Keratinocyte (primary cell): ENCODE measurements around the gene CALHM6.

Experiments
- CTCF ChIP-seq, 3 experiments: IDR thresholded peaks in 1 of 3; conservative IDR thresholded peaks in 1 of 3; optimal IDR thresholded peaks in 1 of 3; 2 replicates in 2 of 3; 3 replicates in 1 of 3; pipeline versions ENCODE3 to v1.5.1; 2011; ENCODE audit warnings: low read length in 3 of 3, mild to moderate bottlenecking in 3 of 3, moderate library complexity in 2 of 3, control low read depth in 1 of 3, inconsistent platforms in 1 of 3; ENCODE audit not compliant: insufficient read depth in 2 of 3; ENCODE audit errors: extremely low read depth in 1 of 3
- EZH2 ChIP-seq: IDR thresholded peaks from one replicate; pipeline ENCODE4 v1.6.1; 2012; ENCODE audit warnings: inconsistent platforms, mild to moderate bottlenecking, low read length, moderate library complexity

- TF ChIP-seq CTCF (optimal IDR thresholded peaks at IDR 0.05 in 1 of 3, IDR thresholded peaks at IDR 0.05 in 1 of 3, conservative IDR thresholded peaks at IDR 0.05 in 1 of 3; ENCODE audit: extremely low read depth in 1 of 3, insufficient read depth in 2 of 3, low read length in 3 of 3) = no peak
- no peak for TF ChIP-seq EZH2
Measured at GRCh38 chr6:116426551-116426950, 34.6 kb upstream of the CALHM6 start.
